IPS-11a (cell line): ENCODE results near the gene PGM1.

Source experiments
- H3K4me3 ChIP-seq: one replicate; pipeline ENCODE4 v1.5.1; 2013; ENCODE audit warnings: low read depth, low read length, control low read depth

The PGM1 gene

DNA sequence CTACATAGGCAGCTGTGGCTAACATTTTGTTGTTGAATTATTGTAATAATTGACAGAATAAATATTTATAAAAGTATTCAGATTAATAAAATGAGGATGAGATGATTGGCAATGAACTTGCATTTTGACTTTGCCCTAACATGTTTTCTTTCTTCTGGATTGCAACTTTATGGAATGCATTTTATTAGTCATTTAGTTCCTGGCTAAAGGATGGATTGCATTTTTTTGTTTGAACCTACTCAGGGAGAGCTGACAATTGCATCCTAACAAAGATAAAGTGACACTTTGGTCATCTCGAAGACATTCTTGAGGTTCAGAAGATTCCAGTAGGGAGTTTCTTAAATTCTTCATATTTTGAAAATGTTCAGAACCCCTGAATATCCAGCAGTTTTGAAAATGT lies 37.5 kb downstream of the PGM1 start:
- no peak overlapping the region for H3K4me3 ChIP-seq

GRCh38 chr1:63632110-63632509 lies 38.9 kb downstream of the PGM1 start:
- no peak overlapping the region for H3K4me3 ChIP-seq

DNA sequence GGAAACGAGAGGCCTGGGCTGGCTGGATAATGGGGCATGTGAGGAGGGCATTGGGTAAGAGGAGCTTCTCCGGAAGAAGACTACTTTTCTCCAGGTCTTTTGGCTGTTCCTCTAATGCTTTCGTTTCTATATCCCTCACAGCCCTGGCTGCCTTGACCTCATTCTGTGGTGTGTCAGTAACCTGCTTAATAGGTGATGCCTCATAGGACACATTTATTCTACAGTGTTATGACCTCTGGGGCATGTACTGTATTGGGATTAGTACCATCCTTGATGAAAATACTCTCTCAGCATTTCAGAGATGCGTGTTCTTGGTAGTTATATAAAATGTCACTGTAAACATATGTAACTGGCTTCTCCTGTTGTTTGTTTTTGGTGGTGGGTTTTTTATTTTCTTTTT lies 40.1 kb downstream of the PGM1 start:
- no peak overlapping the region for H3K4me3 ChIP-seq

- no peak overlapping the region for H3K4me3 ChIP-seq
These were observed 41.3 kb downstream of the PGM1 start for GRCh38 chr1:63634471-63634870.

DNA sequence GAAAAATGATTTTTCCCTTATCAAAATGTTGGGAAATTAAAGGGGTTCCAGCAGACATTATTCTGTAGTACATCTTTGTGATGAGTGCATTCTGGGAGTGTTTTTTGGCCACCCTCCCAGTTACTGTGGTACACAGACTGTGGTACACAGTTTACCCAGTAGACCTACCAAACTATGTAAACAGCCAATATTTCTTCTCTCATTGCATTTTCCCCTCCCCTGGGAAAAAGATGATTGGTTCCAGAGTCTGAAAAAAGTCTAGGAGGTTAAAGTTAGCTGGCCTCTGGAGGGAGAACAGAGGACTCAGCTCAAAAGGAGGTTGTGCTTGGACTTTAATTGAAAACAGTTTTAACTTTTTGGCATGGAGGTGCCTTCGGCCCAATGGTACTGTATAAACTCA lies 42.5 kb downstream of the PGM1 start:
- H3K4me3 ChIP-seq, result no peak overlapping the region

- H3K4me3 ChIP-seq, result no peak overlapping the region
These were observed 43.2 kb downstream of the PGM1 start for GRCh38 chr1:63636192-63637105.

DNA sequence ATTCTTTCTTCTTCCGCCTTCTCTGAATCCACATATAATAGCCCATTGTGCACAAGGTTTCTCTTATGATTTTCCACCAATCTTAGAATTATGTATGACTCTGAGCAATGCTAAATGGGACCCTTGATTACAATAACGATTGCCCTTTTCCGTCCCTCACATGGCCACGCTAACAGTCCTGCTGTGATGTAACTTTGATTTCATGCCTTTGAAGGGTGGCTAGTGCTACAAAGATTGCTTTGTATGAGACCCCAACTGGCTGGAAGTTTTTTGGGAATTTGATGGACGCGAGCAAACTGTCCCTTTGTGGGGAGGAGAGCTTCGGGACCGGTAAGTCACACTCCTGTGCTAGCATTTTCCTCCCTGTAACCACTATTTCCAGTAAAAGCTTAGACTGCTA lies 45.3 kb downstream of the PGM1 start:
- no peak overlapping the region for H3K4me3 ChIP-seq

DNA sequence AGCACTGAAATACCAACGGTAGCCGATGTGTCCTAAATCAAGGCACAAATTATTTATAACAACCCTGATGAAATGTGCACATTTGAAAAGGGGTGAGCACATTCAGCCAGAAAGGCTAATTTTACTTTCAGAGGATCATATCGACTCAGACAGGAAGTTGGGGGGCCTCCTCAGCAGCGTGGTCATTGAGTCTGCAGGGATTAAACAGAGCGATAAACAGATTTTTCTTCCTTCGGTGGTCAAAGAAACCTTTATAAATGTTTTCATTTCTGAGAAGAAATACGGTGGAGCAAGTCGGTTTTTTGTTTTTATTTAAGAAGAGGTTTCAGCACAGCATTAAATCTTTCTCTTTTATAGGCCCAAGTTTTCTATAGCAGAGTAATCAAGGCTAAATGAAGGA lies 45.7 kb downstream of the PGM1 start:
- H3K4me3 ChIP-seq, result no peak overlapping the region

DNA sequence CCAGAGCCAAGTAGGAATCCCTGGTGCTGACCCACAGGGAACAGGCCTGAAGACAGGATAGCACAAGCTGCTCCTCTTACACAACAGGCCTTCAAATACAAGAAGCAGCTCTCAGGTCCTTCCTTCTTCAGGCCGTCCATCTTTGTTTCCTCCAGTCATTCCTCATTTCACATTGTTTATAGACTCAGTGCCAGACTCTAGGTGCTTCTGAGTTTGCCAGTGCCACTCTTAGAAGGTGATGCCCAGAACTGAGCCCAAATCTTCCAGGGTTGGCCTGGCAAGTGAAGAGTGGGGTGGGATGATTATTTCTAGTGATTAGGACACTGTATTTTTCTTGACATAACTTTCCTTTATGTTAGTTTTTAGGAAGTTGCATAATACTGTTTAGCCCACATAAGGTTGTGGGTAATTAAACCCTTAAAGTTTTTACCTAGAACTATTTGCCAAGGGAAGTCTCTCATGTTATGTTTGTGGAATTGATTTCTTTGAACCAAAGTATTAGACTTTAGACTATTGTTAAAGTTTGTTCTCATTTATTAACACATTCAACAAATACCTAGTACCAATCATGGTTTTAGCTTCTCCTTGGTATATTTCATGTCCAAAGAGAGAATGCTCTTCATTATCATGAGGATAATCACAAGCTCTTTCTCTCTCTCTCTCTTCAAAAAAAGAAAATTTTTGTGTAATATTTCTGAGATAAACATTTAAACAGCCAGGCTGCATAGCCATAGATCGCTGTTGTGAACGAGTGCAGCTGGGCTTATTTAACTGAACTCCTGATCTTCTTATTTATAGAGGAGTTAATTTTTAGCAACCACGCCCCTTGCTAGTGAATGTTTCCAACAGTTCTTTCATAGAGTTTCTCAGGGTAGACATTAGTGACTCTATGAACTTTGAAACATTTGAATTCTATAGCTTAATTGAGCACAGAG lies 47.7 kb downstream of the PGM1 start:
- no peak overlapping the region for H3K4me3 ChIP-seq

DNA sequence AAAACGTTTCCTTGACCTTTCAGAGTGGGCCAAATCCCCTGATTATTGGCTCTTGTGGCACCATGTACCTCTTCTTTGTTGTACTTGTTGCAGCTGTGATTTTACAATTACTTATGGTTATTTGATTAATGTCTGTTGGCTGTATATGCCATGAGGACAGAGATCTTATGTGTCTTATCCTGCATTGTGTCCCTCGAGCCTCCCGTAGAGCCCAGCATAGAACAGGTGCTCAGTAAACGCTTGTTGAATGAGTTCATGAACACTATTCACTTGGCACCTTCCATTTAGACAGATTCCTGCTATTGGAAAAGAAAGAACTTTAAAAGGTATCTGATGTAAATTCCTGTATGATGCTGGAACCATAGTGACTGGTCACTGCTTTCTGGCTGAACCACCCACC lies 48.4 kb downstream of the PGM1 start:
- H3K4me3 ChIP-seq, result no peak overlapping the region

- no peak overlapping the region for H3K4me3 ChIP-seq
These were observed 49.7 kb downstream of the PGM1 start for GRCh38 chr1:63642901-63643300.

GRCh38 chr1:63643517-63643916 lies 50.3 kb downstream of the PGM1 start:
- no peak overlapping the region for H3K4me3 ChIP-seq

GRCh38 chr1:63643926-63644325 lies 50.7 kb downstream of the PGM1 start:
- H3K4me3 ChIP-seq, result no peak overlapping the region

DNA sequence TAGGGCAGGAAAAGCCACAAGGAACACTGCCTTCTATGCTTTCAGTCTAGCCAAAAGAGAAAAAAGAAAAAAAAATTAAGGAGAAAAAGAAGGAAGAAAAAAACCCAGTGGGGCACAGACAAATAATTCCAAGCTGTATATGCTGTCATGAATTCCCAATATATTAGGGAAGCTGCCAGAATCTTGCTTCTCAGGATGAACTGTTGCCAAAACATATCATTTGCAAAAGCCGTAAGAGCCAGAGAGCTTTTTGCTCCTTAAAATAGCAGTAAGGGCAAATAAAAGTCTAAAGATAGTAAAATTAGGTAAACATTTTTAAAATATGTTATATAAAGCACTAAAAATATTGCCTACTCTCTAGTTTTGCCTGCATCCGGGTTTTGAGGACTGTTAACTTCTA lies 52.1 kb downstream of the PGM1 start:
- no peak overlapping the region for H3K4me3 ChIP-seq

- no peak overlapping the region for H3K4me3 ChIP-seq
These were observed 55.5 kb downstream of the PGM1 start for GRCh38 chr1:63648689-63649088.

DNA sequence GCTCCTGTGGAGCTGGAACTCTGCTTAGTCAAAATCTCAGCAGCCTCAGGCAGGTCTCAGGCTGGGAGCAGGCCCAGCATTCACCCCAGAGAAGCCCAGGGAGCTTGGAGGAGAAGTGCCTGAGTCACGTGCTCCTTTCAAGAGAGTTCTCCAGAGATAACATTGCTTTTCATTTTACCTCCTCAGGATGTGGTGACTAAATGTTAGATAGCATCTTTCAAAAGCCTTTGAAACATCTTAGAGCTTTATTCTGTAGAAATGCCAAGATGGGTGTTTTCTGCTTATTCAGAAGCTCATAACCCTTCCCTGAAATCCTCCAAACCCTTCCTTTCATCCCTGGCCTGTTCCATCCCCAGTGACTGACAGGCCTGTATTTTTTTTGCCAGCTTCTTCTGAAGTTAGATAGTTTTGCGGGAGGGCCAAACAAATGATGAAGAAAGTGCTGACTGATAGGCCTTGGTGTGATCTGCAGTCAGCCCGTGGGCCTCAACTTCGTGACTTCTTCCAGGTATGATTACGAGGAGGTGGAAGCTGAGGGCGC lies 58.0 kb downstream of the PGM1 start:
- no peak overlapping the region for H3K4me3 ChIP-seq

- no peak overlapping the region for H3K4me3 ChIP-seq
These were observed 60.8 kb downstream of the PGM1 start for GRCh38 chr1:63653976-63654375.

DNA sequence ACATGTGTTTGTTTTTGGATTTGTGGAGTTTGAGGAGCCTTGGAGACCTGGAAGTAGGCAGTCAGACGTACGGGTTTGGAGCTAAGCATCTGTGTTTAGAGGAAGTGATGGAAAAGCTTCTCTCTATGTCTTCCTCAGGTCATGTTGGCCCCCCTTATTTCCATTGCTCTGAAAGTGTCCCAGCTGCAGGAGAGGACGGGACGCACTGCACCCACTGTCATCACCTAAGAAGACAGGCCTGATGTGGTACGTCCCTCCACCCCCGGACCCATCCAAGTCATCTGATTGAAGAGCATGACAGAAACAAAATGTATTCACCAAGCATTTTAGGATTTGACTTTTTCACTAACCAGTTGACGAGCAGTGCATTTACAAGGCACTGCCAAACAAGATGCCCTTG lies 66.2 kb downstream of the PGM1 start:
- no peak overlapping the region for H3K4me3 ChIP-seq

DNA sequence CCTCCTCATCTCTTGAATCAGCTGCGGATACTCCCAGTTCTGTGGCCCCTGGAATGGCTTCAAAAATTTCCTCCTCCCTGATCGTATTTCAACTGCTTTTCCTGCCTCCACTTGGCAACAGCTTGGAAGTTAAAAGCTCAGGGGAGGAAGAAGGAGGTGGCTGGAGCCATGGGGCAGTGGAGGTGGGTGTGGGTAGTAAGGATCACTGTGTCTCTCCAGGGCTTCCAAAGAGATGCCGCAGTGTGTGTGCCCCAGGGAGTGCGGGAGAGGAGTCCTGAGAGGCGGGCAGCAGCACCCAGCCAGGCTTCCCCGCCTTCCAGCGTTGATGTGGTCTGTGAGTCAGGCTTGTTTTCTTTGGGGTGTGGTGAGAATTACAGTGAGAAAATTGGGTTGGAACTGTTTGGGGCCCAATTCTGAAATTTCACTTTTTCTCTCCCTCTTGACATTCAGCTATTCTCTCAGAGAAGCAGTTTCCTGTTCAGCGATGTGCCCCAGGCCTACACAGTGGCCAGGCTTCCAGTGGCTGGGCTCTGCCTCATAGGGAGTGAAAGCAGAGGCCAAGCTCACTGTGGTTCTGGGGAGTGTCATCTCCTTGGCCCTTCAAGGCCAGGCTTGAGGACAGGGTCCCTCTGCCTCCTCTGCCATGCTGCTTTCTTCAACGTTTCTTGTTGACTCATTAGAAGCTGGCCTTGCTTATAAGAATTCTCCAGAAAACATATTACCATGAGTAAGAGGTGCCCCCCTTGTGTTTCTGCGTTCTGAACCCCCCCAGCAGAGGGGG lies 69.0 kb downstream of the PGM1 start:
- no peak overlapping the region for H3K4me3 ChIP-seq

DNA sequence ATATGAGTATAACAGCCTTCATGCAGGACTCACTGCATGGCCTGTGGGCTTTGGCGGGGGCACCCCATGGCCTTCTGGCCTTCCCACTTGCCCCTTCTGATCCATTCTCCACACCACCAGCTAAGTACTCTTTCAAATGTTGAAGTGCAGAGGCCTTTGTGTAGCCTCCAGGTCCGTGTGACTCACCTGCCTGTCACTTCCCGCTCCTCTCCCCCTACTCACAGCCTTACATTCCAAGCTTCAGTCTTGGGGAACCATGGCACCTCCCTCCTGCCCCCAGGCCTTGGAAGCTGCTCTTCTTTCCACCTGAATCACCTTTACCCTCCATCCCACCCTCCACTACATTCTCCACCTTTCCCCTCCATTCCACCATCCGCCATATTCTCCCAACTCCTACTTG lies 69.6 kb downstream of the PGM1 start:
- H3K4me3 ChIP-seq, result no peak overlapping the region

- H3K4me3 ChIP-seq, result no peak overlapping the region
These were observed 70.1 kb downstream of the PGM1 start for GRCh38 chr1:63663301-63663700.
